Measurements from ENCODE around the gene SORBS1. TPM values are rescaled to one million over a fixed set of nuclear protein-coding genes. Genes with fewer than 3 reads are reported as not detected.

Gene SORBS1
- total RNA-seq, 2 experiments from 2014 or later, result 0.13 to 0.70 TPM

DNA sequence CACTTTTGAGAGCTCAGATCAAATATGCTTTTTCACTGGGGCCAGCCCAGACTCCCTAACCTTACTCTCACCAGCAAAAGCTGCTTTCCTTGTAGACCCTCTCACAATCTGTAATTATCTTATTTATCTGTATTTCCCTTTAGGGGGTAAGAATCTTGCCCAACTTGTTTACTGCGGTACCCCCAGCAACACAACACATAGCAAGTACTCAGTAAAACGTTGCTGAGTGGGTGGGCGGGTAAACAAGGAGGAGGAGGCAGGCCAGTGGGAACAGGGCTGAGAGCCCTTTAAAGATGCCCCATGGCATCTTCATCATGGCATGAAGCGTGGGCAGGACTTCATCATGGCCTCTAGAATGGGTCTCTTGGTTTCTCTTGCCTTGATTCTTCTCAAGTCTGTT lies 64.2 kb downstream of the SORBS1 start:
- CTCF ChIA-PET, result interaction anchor here (0.6 to 1.1 kb wide), 2 partner anchors 38 to 51 kb away, joined by 3 read pairs; no protein-coding TSS in a partner anchor
- POLR2A ChIA-PET, result no interaction called here

DNA sequence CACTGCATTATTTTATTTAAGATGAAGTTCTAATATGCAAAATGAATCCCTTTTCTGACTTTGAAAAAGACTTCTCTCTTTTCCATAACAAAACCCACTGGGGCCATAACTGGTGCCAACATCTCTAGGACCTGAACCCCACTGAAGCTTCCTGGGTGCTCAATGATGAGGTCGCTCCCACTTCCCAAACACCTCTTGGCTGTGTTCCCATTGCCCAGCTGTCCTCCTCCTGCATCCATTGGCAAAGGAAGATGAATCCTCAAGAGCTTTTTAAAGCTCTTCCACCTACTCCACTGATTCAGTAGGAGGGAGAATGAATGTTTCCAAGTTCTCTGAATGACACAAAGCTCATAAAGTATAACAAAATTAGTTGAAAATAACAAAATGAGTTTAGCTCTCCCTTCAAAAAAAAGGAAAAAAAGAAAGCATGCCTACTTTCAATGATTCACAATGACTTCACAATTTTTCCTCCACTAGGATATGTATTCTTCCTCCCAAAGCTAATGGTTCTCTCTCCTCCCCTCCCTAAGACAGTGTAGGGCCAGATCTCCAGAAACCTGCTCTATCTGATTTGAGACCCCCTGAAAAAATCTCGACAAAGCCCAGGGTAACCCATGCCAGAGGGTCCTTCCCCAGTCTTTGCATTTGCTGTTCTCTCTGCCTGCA lies 64.8 kb downstream of the SORBS1 start:
- no peaks in the 10 kb centered on the region for H3K36me3 Mint-ChIP-seq (ENCODE audit: low read depth)
- TF ChIP-seq, protein P1, sequence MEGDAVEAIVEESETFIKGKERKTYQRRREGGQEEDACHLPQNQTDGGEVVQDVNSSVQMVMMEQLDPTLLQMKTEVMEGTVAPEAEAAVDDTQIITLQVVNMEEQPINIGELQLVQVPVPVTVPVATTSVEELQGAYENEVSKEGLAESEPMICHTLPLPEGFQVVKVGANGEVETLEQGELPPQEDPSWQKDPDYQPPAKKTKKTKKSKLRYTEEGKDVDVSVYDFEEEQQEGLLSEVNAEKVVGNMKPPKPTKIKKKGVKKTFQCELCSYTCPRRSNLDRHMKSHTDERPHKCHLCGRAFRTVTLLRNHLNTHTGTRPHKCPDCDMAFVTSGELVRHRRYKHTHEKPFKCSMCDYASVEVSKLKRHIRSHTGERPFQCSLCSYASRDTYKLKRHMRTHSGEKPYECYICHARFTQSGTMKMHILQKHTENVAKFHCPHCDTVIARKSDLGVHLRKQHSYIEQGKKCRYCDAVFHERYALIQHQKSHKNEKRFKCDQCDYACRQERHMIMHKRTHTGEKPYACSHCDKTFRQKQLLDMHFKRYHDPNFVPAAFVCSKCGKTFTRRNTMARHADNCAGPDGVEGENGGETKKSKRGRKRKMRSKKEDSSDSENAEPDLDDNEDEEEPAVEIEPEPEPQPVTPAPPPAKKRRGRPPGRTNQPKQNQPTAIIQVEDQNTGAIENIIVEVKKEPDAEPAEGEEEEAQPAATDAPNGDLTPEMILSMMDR (IDR thresholded peaks at IDR 0.05), result no peak
- H3K4me1 Mint-ChIP-seq (ENCODE audit: low read depth), result no peaks in the 10 kb centered on the region
- DNase-seq (no peak), ATAC-seq (no peak)
- H3K4me3 Mint-ChIP-seq, result no peak overlapping the region
- CTCF ChIA-PET, result interaction anchor here (0.6 to 1.1 kb wide), 2 partner anchors 37 to 51 kb away, joined by 3 read pairs; no protein-coding TSS in a partner anchor
- H3K27me3 Mint-ChIP-seq, result no peaks in the 10 kb centered on the region
- POLR2A ChIA-PET, result no interaction called here
- H3K9me3 Mint-ChIP-seq, result no peaks in the 10 kb centered on the region
- intact Hi-C loops (cut with micrococcal nuclease), result no loop called here
- no peak overlapping the region for H3K27ac Mint-ChIP-seq

More for the DNA sequence above, 64.2 kb downstream of the SORBS1 start:
- TF ChIP-seq, protein P1 (IDR thresholded peaks at IDR 0.05), result no peak
- Mint-ChIP-seq H3K4me3 (no peak overlapping the region), H3K9me3 (no peaks in the 10 kb centered on the region), H3K27ac (no peak overlapping the region), H3K36me3 (ENCODE audit: low read depth) (no peaks in the 10 kb centered on the region), H3K4me1 (ENCODE audit: low read depth) (no peaks in the 10 kb centered on the region), H3K27me3 (no peaks in the 10 kb centered on the region)
- ATAC-seq, result no peak
- intact Hi-C loops (cut with micrococcal nuclease), result no loop called here
- DNase-seq, result no peak

DNA sequence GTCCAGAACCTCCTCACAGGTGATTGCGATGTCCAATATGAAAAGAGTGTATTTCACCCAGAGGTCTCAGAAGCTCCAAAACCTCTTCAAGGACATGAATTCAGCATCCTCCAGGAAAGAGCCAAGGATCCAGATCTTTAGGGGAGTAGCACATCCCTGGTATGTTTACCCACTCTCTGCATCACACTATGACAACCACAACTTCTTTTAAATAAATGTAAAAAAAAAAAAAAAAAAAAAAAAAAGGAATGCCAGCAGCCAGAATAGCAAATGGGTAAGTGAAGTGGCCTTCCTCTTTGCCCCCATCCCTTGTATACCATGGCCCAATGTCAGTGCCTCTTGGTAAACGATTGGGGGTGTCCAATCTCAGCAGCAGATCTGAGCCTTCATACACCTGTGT lies 67.3 kb downstream of the SORBS1 start:
- Mint-ChIP-seq H3K27me3 (no peaks in the 10 kb centered on the region), H3K4me3 (no peak overlapping the region), H3K9me3 (no peaks in the 10 kb centered on the region), H3K27ac (no peak overlapping the region), H3K4me1 (ENCODE audit: low read depth) (no peaks in the 10 kb centered on the region), H3K36me3 (ENCODE audit: low read depth) (no peaks in the 10 kb centered on the region)
- DNase-seq, result no peak
- ChIA-PET CTCF (no interaction called here), POLR2A (no interaction called here)
- ATAC-seq, result no peak
- TF ChIP-seq, protein P1 (IDR thresholded peaks at IDR 0.05), result no peak
- intact Hi-C loops (cut with micrococcal nuclease), result no loop called here

DNA sequence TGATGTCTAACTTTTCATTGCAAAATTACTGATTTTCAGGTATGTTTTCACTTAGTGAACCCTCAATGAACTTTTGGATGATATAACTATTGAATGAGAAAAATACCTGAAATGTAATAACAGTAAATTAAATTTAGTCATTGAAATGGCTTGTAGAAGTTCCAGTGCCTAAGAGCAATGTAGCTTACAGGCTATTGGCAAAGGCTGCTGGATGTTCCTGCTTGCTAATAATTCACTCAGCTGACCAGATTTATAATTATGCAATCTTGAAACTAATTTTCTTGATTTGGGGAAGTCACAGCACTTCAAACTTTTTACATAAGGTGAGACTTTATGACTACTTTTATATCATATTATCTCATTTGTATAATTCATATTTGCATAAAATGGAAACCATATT lies 73.2 kb downstream of the SORBS1 start:
- intact Hi-C loops (cut with micrococcal nuclease), result no loop called here
- no peaks in the 10 kb centered on the region for H3K36me3 Mint-ChIP-seq (ENCODE audit: low read depth)
- H3K27ac Mint-ChIP-seq, result no peak overlapping the region
- no peaks in the 10 kb centered on the region for H3K9me3 Mint-ChIP-seq
- TF ChIP-seq, protein P1 (IDR thresholded peaks at IDR 0.05), result no peak
- H3K27me3 Mint-ChIP-seq, result no peaks in the 10 kb centered on the region
- H3K4me3 Mint-ChIP-seq, result no peak overlapping the region
- peaks cover 5% of the 10 kb centered on the region for H3K4me1 Mint-ChIP-seq (ENCODE audit: low read depth)
- ChIA-PET POLR2A (no interaction called here), CTCF (interaction anchor here (1.1 kb wide), 1 partner anchor 43 kb away, joined by 4 read pairs; no protein-coding TSS in a partner anchor)
- ATAC-seq, result no peak
- DNase-seq, result no peak

DNA sequence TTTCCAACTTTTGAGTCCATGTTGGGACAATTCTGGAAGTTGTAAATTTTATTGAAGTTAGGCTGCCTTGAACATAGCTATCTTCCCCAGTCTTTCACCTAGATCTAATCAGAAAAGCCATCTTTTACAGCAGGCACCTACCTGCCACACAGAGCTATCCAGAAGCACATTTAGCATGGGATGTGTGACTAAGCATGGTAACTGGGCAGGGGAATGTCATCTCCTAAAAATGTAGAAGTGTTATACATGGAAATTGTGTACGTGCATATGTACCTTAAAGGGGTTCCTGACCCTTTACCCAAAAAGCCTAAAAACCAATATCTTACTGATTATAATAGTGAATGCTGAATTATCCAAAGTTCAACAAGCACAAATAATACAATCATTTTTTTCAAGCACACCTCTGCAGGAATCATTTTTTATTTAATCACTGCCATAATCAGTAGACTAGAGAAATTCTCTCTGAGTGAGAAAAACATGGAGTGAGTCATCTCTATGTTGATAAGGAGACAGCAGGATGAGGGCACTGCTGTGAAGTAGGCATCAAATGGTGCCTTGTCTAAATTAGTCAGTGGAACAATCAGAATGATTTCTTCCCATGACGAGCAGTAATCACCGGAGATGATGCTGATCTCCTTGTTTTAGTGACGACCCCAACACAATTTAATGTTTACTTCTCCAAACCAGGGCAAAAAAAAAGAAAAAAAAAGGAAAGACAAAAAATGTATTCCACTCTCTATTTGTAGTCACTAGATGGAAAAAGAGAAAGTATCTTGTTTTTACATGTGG lies 75.9 kb downstream of the SORBS1 start:
- Mint-ChIP-seq H3K36me3 (ENCODE audit: low read depth) (no peaks in the 10 kb centered on the region), H3K27ac (no peak overlapping the region), H3K27me3 (peaks cover 2% of the 10 kb centered on the region), H3K9me3 (no peaks in the 10 kb centered on the region), H3K4me3 (no peak overlapping the region), H3K4me1 (ENCODE audit: low read depth) (peaks cover 5% of the 10 kb centered on the region)
- TF ChIP-seq, protein P1 (IDR thresholded peaks at IDR 0.05), result no peak
- ChIA-PET POLR2A (interaction anchor here (1.1 kb wide), 1 partner anchor 170 kb away, joined by 3 read pairs; no protein-coding TSS in a partner anchor), CTCF (no interaction called here)
- ATAC-seq, result peak; percentile 62
- no peak for DNase-seq
- intact Hi-C loops (cut with micrococcal nuclease), result no loop called here
